DMS79 treated with DMSO at 0.1 percent for 48 hours (cell line): Measurements from ENCODE around the gene GON4L.
"Not testable (repeated sequence)": the region's sequence is repeated elsewhere in the genome, so short reads cannot be mapped to it uniquely, and the experiment has no call there.

Source experiments
- DNase-seq: peaks from one replicate; lab custom pipeline; 2025; lab: John Stamatoyannopoulos, UW

Gene GON4L

DNA sequence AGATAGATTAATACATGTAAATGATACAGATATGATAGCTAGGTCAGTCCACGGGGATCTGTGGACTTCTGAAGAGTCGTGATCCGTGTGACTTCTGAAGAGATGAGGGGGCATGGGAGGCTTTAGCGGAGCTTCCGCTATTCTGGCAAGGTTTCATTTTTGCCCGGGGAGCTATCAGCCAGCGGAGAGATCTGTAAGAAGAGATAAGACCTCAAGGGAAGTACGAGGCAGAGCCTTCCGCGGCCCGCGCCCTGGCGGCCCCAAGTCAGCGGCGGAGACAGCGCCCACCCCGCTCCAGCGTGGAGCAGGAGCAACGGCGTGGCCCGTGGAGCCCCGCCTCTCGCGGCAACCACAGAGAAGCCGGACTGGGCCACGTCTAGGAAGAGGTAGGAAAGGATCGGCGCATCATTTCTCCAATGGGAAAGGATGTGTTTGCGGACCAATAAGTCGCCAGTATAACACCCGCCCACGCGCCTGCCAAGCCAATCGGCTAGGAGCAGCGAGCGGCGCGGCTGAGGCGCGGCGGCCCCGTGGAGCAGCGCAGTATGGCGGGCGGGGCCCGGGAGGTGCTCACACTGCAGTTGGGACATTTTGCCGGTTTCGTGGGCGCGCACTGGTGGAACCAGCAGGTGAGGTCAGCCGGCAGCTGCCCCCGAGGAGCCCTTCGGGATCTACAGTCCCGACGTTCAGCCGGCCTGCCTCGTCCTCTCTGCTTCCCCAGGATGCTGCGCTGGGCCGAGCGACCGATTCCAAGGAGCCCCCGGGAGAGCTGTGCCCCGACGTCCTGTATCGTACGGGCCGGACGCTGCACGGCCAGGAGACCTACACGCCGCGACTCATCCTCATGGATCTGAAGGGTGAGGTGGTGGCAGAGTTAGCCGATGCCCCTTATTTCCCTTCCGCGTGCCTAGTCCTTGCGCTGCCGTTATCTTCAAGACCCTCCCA lies 111.5 kb downstream of the GON4L start:
- DNase-seq: peak; percentile 93

DNA sequence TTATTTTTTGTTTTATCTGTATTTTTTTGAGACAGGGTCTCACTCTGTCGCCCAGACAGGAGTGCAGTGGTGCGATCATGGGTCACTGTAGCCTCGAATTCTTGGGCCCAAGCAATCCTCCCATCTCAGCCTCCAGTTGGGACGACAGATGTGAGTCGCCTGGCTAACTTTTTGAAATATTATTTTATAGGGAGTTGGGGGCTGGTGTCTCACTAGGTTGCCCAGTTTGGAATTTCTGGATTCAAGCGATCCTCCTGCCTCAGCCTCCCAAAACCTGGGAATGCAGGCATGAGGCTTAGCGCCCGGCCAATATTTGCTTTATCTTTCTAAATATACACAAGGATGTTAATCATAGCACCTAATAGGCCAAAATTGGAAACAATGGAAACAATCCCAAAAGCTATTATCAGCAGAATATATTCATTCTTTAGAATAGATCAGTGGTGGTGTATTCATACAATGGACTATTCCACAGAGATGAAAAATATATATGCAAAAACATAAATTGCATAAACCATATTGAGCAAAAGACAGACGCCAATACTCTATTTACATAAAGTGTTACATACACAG lies 112.2 kb downstream of the GON4L start:
- no peak for DNase-seq

DNA sequence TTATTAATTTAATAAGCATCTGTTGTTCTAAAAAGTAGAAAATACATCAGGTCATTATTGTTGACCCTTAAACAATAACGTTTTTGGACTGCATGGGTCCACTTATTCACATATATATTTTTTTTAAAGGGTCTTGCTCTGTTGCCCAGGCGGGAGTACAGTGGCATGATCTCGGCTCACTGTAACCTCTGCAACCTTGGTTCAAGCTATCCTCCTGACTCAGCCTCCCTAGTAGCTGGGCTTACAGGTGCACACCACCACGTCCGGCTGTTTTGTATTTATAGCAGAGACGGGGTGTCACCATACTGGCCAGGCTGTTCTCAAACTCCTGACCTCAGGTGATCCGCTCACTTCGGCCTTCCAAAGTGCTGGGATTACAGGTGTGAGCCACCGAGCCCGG lies 115.1 kb downstream of the GON4L start:
- DNase-seq: no peak

DNA sequence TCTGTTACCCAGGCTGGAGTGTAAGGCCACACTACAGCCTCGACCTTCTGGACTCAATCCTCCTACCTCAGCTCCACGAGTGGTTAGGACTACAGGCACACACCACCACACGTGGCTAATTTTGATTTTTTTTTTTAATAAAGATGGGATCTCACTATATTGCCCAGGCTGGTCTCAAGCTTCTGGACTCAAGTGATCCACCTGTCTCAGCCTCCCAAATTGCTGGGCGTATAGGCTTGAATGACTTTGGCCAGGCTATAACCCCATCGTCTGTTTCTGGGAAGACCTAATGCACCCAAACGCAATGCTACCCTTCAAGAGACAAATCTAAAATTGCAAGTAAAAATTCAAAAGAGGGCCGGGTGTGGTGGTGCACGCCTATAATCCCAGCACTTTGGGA lies 116.0 kb downstream of the GON4L start:
- DNase-seq: no peak

DNA sequence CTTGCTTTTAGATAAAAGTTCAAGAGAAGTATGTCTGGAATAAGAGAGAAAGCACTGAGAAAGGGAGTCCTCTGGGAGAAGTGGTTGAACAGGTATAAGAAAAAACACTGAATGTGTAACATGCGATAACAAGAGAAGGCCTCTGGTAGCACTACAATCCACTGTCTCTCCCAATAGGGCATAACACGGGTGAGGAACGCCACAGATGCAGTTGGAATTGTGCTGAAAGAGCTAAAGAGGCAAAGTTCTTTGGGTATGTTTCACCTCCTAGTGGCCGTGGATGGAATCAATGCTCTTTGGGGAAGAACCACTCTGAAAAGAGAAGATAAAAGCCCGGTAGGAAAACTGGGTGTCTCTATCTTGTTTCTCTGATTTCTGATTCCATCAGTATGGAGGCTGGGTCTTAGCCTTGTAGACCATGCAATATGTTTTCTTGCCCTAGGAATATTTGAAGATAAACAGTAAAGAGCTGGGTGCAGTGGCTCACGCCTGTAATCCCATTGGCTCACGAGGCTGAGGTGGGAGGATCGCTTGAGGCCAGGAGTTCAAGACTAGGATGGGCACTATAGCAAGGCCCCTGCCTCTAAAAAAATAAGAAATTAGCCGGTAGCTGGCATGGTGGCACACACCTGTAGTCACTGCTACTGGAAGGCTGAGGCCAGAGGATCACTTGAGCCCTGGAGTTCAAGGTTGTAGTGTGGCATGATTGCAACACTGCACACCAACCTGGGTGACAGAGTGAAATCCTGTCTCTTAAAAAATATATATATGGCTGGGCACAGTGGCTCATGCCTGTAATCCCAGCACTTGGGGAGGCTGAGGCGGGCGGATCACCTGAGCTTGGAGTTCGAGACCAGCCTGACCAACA lies 127.7 kb downstream of the GON4L start:
- no peak for DNase-seq

DNA sequence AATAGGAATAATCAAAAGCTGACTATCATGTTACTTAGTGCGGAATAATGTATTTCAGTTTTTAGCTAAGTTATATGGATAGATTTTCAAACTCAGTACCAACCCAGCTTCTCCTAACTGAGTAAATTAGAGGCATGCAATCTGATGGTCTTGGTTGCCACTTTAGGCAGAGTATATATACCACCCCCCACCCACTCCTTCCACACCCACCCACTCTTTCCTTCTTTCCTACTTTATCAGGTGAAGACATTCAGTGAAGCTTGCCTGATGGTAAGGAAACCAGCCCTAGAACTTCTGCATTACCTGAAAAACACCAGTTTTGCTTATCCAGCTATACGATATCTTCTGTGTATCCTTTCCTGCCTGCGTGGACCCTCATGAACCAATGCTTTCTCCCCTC lies 131.9 kb downstream of the GON4L start:
- no peak for DNase-seq

DNA sequence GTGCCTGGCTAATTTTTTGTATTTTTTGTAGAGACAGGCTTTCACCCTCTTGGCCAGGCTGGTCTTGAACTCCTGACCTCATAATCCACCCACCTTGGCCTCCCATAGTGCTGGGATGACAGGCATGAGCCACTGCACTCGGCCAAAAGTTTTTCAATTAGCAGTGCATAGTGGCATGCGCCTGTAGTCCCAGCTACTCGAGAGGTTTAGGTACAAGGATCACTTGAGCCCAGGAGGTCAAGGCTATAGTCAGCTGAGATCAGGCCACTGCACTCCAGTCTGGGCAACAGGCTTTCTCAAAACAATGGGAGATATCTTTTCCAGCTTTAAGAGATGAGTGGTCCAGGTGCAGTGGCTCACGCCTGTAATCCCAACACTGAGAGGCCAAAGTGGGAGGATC lies 137.3 kb downstream of the GON4L start:
- no peak for DNase-seq

DNA sequence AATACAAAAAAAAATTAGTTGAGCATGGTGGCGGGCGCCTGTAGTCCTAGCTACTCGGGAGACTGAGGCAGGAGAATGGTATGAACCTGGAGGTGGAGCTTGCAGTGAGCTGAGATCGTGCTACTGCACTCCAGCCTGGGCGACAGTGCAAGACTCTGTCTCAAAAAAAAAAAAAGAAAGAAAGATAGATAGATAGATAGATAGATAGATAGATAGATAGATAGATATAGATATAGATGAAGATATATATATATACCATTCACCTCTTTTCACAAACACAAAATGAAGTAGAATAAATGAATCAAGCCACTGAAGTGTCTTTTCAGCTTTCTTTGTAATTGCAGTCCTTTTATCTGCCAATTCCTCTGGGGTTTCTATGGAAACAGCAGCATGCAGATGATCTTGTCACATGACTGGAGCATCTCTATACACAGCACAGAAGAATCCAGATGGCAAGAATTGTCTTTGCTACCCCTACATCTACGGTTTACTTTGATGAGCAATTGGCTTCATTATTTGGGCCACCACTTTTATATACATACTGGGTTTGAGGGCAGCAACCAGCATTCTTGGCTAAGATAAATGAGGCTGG lies 138.4 kb downstream of the GON4L start:
- not testable (repeated sequence) for DNase-seq

DNA sequence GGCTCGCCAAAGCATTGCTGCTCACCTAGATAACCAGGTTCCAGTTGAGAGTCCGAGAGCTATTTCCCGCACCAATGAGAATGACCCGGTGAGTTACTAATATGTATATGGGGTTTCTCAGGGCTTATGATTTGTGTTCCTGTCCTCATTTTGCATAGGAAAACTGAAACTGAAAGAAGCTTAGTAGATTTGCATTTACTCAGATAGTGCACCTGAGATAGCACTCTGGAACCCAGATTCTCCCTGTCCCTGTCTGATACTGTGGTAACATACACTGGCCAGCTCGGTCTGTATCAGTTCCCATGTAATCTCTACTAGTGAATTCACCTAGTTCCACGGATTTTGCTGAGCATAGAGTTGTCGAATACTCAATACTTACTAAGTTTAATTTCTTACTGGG lies 140.0 kb downstream of the GON4L start:
- no peak for DNase-seq

DNA sequence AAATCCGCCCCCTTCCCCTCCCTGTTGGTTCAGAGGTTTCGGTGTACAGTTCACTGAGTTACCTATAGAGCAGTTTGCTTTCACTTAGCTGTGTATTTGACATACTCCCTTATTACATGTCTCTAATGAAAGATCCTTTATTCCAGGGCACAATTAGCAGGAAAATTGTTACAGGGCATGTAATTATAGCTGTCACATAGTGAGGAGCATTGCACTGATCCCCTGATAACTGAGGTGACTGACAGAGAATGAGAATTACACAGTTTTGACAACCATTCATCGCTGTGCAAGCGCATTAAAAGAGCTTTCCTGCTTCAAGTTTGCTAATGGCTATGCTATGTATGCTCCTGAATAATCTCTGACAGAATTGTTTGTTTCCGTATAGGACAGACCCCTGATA lies 141.2 kb downstream of the GON4L start:
- DNase-seq: no peak

DNA sequence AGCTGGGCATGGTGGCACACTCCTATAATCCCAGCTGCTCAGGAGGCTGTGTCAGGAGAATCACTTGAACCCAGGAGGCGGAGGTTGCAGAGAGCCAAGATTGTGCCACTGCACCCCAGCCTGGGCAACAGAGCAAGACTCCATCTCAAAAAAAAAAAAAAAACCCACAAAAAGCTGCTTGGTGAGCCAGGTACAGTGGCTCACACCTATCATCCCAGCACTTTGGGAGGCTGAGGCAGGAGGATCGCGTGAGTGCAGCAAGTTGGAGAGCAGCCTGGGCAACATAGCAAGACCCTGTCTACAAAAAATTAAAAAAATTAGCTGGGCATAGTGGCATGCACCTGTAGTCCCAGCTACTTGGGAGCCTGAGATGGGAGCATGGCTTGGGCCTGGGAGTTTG lies 142.0 kb downstream of the GON4L start:
- not testable (repeated sequence) for DNase-seq

DNA sequence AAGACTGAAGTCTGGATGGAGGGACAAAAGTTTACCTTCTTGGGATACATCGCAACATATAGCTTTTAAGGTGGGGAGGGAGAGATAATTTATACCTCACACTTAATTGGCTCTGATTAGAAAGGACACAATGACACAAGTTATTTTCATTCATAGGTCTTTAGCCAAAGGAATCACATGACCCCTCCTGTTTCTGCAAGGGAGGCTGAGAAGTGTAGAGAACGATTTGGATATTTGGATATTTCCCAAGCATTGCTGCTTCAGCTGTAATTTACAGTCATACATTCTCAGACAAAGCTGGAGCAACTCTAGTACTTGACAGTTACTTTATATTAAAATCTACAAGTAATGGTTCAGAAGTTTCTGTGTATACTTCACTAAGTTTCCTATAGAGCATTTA lies 143.9 kb downstream of the GON4L start:
- DNase-seq: no peak

DNA sequence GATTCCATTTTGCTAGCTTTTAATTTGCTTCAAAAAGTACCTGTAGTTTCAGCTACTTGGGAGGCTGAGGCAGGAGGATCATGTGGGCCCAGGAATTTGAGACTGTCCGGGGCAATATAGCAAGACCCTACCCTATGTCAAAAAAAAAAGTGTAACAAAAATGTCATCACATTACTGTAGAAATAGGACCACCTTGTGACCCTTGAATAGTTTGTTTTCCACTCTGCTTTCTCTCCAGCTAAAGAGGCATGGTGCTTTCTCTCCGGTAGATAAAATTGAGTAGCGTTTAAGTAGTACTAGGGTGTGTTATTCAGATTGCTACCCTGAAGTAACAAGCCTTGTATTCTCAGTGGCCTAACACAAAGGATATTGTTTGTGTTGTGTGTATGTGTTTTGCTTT lies 144.4 kb downstream of the GON4L start:
- not testable (repeated sequence) for DNase-seq

DNA sequence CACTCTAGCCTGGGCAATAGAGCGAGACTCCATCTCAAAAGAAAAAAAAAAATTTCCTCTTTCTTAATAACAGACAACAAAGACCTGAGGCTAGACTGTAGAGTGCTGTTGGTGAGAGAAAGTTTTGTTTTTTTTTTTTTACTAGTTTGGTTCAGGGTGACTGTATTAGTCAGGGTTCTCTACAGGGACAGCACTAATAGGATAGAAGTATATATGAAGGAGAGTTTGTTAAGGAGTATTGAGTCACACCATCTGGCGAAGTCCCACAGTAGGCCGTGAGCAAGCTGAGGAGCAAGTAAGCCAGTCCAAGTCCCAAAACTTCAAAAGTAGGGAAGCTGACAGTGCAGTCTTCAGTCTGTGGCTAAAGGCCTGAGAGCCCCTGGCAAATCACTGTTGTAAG lies 145.6 kb downstream of the GON4L start:
- DNase-seq: not testable (repeated sequence)

DNA sequence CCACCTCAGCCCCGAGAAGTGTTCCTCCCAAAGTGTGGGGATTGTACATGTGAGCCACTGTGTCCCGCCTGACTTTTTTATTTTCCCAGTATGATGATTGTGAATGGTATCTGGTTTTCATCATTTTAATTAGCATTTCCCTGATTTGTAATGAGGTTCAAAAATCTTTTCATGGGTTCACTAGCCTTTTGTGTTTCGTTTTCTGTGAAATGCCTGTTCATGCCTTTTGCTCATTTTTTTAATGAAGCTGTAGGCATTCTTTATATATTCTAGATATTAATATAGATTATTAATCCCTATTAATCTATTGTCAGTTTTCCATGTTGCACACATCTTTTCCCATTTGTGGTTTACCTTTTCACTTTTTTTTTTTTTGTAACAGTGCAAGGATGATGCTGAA lies 147.6 kb downstream of the GON4L start:
- DNase-seq: no peak

DNA sequence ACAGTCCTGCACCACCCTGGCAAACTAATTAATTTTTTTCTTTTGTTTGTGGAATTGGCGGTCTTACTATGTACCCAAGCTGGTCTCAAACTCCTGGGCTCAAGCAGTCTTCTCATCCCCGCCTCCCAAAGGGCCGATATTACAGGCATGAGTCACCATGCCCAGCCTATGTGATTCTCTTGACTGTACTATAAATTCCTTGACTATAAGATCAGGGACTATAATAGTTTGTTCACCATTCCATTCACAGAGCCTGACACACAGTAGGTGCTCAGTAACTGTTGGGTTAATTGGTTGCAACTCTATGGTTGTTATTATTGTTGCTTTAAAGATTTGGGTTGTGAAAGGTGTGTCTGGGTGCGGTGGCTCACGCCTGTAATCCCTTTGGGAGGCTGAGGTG lies 150.9 kb downstream of the GON4L start:
- DNase-seq: no peak

DNA sequence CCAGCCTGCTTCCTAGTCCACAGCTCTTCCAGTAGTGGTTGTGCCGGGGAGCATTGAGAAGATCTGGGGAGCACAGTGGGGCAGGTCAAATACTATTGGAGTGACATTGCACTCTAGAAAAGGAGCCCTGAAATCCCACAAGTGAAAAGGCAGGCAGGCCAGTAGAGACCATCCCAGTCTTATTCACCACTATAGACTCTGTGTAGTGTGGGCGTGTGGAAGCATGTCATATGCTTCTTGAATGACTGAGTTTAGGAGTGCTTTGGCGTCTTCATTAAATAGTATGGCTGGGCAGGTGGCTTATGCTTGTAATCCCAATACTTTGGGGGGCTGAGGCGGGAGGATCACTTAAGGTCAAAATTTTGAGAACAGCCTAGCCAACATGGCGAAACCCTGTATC lies 152.6 kb downstream of the GON4L start:
- DNase-seq: not testable (repeated sequence)

DNA sequence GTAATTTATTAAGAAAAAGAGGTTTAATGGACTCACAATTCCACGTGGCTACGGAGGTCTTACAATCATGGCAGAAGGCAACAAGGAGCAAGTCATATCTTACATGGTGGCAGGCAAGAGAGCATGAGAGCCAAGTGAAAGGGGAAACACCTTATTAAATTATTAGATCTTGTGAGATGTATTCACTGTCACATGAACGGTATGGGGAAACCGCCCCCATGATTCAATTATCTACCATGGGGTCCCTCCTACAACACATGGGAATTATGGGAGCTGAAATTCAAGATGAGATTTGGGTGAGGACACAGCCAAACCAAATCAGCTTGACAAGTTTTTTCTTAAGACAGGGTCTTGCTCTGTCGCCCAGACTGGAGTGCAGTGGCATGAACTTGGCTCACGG lies 153.8 kb downstream of the GON4L start:
- no peak for DNase-seq

DNA sequence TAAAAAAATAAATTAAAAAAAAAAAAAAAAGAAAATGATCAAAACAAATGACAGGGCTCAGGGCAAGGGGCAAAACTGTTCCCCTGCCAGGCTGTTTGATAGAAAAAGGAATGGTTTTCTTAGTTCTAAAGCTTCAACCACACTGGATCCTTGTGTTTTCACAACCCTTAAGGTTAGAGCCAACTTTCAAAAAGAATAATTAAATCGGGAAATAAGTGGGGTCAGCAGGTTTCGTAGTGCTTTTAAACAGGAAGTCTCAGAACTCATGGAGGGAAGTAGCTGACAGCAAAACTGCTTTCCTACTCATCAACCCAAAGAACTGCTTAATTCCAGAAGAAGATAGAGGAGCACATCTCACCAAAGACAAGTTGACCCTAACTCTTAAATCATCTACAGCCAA lies 155.3 kb downstream of the GON4L start:
- not testable (repeated sequence) for DNase-seq
